SK-N-SH (cell line): ENCODE data around the gene ZFP90.

Source experiments
- CTCF ChIP-seq: fragments of 200-600 bp; sonication (generic); IDR thresholded peaks from 2 replicates; pipeline ENCODE4 v1.6.1; 2017; ENCODE audit warnings: antibody characterized with exemption, mild to moderate bottlenecking, moderate library complexity
- POLR2AphosphoS5 ChIP-seq: IDR thresholded peaks from 2 replicates; pipeline ENCODE4 v1.6.1; 2012; ENCODE audit warnings: low read depth, low read length
- RAD21 ChIP-seq: IDR thresholded peaks from 2 replicates; pipeline ENCODE4 v1.6.1; 2012; ENCODE audit warnings: mild to moderate bottlenecking, low read length
- REST ChIP-seq: IDR thresholded peaks from 2 replicates; pipeline ENCODE4 v1.6.1; 2012; ENCODE audit warnings: mild to moderate bottlenecking, low read depth, low read length, moderate library complexity
- TAF1 ChIP-seq: IDR thresholded peaks from 2 replicates; pipeline ENCODE4 v1.6.1; 2012; ENCODE audit warnings: low read depth, mild to moderate bottlenecking, low read length, moderate library complexity, borderline replicate concordance

- no peak for TF ChIP-seq CTCF
- no peak for TF ChIP-seq RAD21
- no peak for TF ChIP-seq POLR2AphosphoS5
- no peak for TF ChIP-seq REST
- no peak for TF ChIP-seq TAF1
These were observed 35.0 kb upstream of the ZFP90 start for GRCh38 chr16:68504066-68504465.
